ENCODE data around the gene SVIP.

GRCh38 chr11:22802861-22803260 is 26.7 kb downstream of the SVIP start:
- TF ChIP-seq CTCF (IDR thresholded peaks at IDR 0.05; ENCODE audit: insufficient read depth, low read length, poor library complexity, severe bottlenecking) (no peak), EZH2phosphoT487 (conservative IDR thresholded peaks at IDR 0.05; ENCODE audit: low read length) (no peak)

Measured in SU-DHL-6 (cell line).